Activated CD8-positive, alpha-beta memory T cell treated with anti-CD3 and anti-CD28 coated beads, Interleukin-2, amount 10 ng/mL, durations not matched to agents 7 days and 5 days (primary cell): ENCODE results near the gene TENT5C. TPM values are rescaled to one million over a fixed set of nuclear protein-coding genes. Genes with fewer than 3 reads are reported as not detected.

Experiments
- ATAC-seq: fragments of 150-1000 bp; cut with Tn5 transposase; one replicate; pipeline ENCODE4 v1.10.0; 2021; ENCODE audit warnings: moderate library complexity
- CTCF ChIA-PET: fragments of 350-600 bp; sonication (Branson Sonifier 250); formaldehyde crosslinking; loops from one replicate; lab custom pipeline; 2021; ENCODE audit warnings: antibody characterized with exemption; lab: Charles Lee
- DNase-seq: peaks from one replicate; pipeline ENCODE4 v3.0.0-alpha.2; 2020
- H3K27ac Mint-ChIP-seq: one replicate; pipeline ENCODE4 v1.8.0; 2021; ENCODE audit warnings: mild to moderate bottlenecking, mixed read lengths
- H3K27me3 Mint-ChIP-seq: one replicate; pipeline ENCODE4 v1.8.0; 2021; ENCODE audit warnings: mixed read lengths
- H3K36me3 Mint-ChIP-seq: one replicate; pipeline ENCODE4 v1.8.0; 2021; ENCODE audit warnings: mild to moderate bottlenecking, mixed read lengths
- H3K4me1 Mint-ChIP-seq: one replicate; pipeline ENCODE4 v1.8.0; 2021; ENCODE audit warnings: mixed read lengths
- H3K4me3 Mint-ChIP-seq: one replicate; pipeline ENCODE4 v1.8.0; 2021; ENCODE audit warnings: mild to moderate bottlenecking, moderate library complexity, mixed read lengths
- H3K9me3 Mint-ChIP-seq: one replicate; pipeline ENCODE4 v1.8.0; 2022; ENCODE audit warnings: low read depth, mixed read lengths
- total RNA-seq, 2 experiments: library from RNA; stranded (reverse); gene quantifications; one replicate each; pipeline ENCODE4 v1.2.3, GENCODE V29; 2021

Gene TENT5C
- total RNA-seq, 2 experiments from 2014 or later: 41.6 to 50.3 TPM

GRCh38 chr1:117577191-117577885, 28.5 kb upstream of the TENT5C start:
- peaks cover 13% of the 10 kb centered on the region for H3K4me1 Mint-ChIP-seq
- no peak overlapping the region for H3K27ac Mint-ChIP-seq
- no peak overlapping the region for H3K4me3 Mint-ChIP-seq
- no peaks in the 10 kb centered on the region for H3K27me3 Mint-ChIP-seq
- no peak for ATAC-seq
- H3K36me3 Mint-ChIP-seq: no peaks in the 10 kb centered on the region
- no peaks in the 10 kb centered on the region for H3K9me3 Mint-ChIP-seq
- CTCF ChIA-PET: no interaction called here
- no peak for DNase-seq

- Mint-ChIP-seq H3K36me3 (no peaks in the 10 kb centered on the region), H3K4me1 (peaks cover 3% of the 10 kb centered on the region)
- CTCF ChIA-PET: interaction anchor here (0.7 kb wide), 1 partner anchor 49 kb away, joined by 3 read pairs; no protein-coding TSS in a partner anchor
Measured at GRCh38 chr1:117578466-117578865, 27.4 kb upstream of the TENT5C start.

GRCh38 chr1:117579221-117579906, 26.5 kb upstream of the TENT5C start:
- ATAC-seq: no peak

More at GRCh38 chr1:117578466-117578865, 27.4 kb upstream of the TENT5C start:
- ATAC-seq (no peak), DNase-seq (no peak)
- Mint-ChIP-seq H3K27me3 (no peaks in the 10 kb centered on the region), H3K9me3 (peaks cover 1% of the 10 kb centered on the region), H3K27ac (no peak overlapping the region), H3K4me3 (no peak overlapping the region)

GRCh38 chr1:117580436-117580835, 25.4 kb upstream of the TENT5C start:
- Mint-ChIP-seq H3K4me1 (no peaks in the 10 kb centered on the region), H3K27me3 (no peaks in the 10 kb centered on the region), H3K36me3 (no peaks in the 10 kb centered on the region), H3K4me3 (no peak overlapping the region), H3K9me3 (peaks cover 2% of the 10 kb centered on the region), H3K27ac (no peak overlapping the region)
- ATAC-seq (no peak), DNase-seq (no peak)
- CTCF ChIA-PET: interaction anchor here (1.0 to 1.4 kb wide), 4 partner anchors 15 to 174 kb away, joined by 3 to 4 read pairs (median 4); no protein-coding TSS in a partner anchor

More at GRCh38 chr1:117579221-117579906, 26.5 kb upstream of the TENT5C start:
- Mint-ChIP-seq H3K27ac (no peak overlapping the region), H3K9me3 (peaks cover 2% of the 10 kb centered on the region), H3K4me1 (no peaks in the 10 kb centered on the region), H3K36me3 (no peaks in the 10 kb centered on the region), H3K4me3 (no peak overlapping the region), H3K27me3 (no peaks in the 10 kb centered on the region)
- no peak for DNase-seq
- CTCF ChIA-PET: no interaction called here

- no peak overlapping the region for H3K4me3 Mint-ChIP-seq
- CTCF ChIA-PET: interaction anchor here (1.0 to 1.4 kb wide), 5 partner anchors 14 to 173 kb away, joined by 3 to 4 read pairs (median 3); no protein-coding TSS in a partner anchor
- H3K27me3 Mint-ChIP-seq: no peaks in the 10 kb centered on the region
- ATAC-seq (no peak), DNase-seq (no peak)
- peaks cover 2% of the 10 kb centered on the region for H3K9me3 Mint-ChIP-seq
- no peak overlapping the region for H3K27ac Mint-ChIP-seq
- H3K36me3 Mint-ChIP-seq: no peaks in the 10 kb centered on the region
- H3K4me1 Mint-ChIP-seq: no peaks in the 10 kb centered on the region
Measured at GRCh38 chr1:117580882-117581281, 25.0 kb upstream of the TENT5C start.

- CTCF ChIA-PET: interaction anchor here (1.1 to 1.4 kb wide), 3 partner anchors 14 to 173 kb away, joined by 3 to 4 read pairs (median 3); no protein-coding TSS in a partner anchor
- Mint-ChIP-seq H3K4me3 (no peak overlapping the region), H3K27me3 (no peaks in the 10 kb centered on the region), H3K9me3 (peaks cover 2% of the 10 kb centered on the region), H3K36me3 (no peaks in the 10 kb centered on the region), H3K27ac (no peak overlapping the region), H3K4me1 (no peaks in the 10 kb centered on the region)
- ATAC-seq: no peak
- no peak for DNase-seq
Measured at GRCh38 chr1:117581391-117581943, 24.4 kb upstream of the TENT5C start.

- Mint-ChIP-seq H3K4me3 (no peak overlapping the region), H3K4me1 (peaks cover 3% of the 10 kb centered on the region), H3K9me3 (peaks cover 2% of the 10 kb centered on the region), H3K27ac (no peak overlapping the region), H3K27me3 (no peaks in the 10 kb centered on the region), H3K36me3 (no peaks in the 10 kb centered on the region)
- CTCF ChIA-PET: interaction anchor here (0.8 kb wide), 1 partner anchor 12 kb away, joined by 4 read pairs; no protein-coding TSS in a partner anchor
- DNase-seq: no peak
- ATAC-seq: no peak
Measured at GRCh38 chr1:117582451-117582850, 23.4 kb upstream of the TENT5C start.

GRCh38 chr1:117583247-117583646, 22.6 kb upstream of the TENT5C start:
- no peak for ATAC-seq
- no peak for DNase-seq
- Mint-ChIP-seq H3K27me3 (no peaks in the 10 kb centered on the region), H3K4me3 (no peak overlapping the region), H3K36me3 (no peaks in the 10 kb centered on the region), H3K4me1 (peaks cover 3% of the 10 kb centered on the region), H3K27ac (no peak overlapping the region), H3K9me3 (peaks cover 2% of the 10 kb centered on the region)
- CTCF ChIA-PET: no interaction called here

GRCh38 chr1:117584181-117584580, 21.7 kb upstream of the TENT5C start:
- Mint-ChIP-seq H3K27me3 (peaks cover 2% of the 10 kb centered on the region), H3K27ac (no peak overlapping the region), H3K36me3 (no peaks in the 10 kb centered on the region), H3K4me3 (no peak overlapping the region), H3K4me1 (peaks cover 3% of the 10 kb centered on the region), H3K9me3 (peaks cover 2% of the 10 kb centered on the region)
- ATAC-seq (no peak), DNase-seq (no peak)
- CTCF ChIA-PET: no interaction called here

- H3K4me3 Mint-ChIP-seq: no peak overlapping the region
- no peak overlapping the region for H3K27ac Mint-ChIP-seq
- DNase-seq (no peak), ATAC-seq (no peak)
- no peaks in the 10 kb centered on the region for H3K36me3 Mint-ChIP-seq
- H3K4me1 Mint-ChIP-seq: peaks cover 3% of the 10 kb centered on the region
- H3K9me3 Mint-ChIP-seq: peaks cover 2% of the 10 kb centered on the region
- CTCF ChIA-PET: no interaction called here
- peaks cover 2% of the 10 kb centered on the region for H3K27me3 Mint-ChIP-seq
Measured at GRCh38 chr1:117585086-117585485, 20.8 kb upstream of the TENT5C start.

- H3K36me3 Mint-ChIP-seq: no peaks in the 10 kb centered on the region
- H3K4me1 Mint-ChIP-seq: peaks cover 11% of the 10 kb centered on the region
- CTCF ChIA-PET: no interaction called here
Measured at GRCh38 chr1:117586337-117586736, 19.5 kb upstream of the TENT5C start.

GRCh38 chr1:117586747-117587498, 18.9 kb upstream of the TENT5C start:
- H3K9me3 Mint-ChIP-seq: peaks cover 2% of the 10 kb centered on the region
- peaks cover 11% of the 10 kb centered on the region for H3K4me1 Mint-ChIP-seq
- DNase-seq (no peak), ATAC-seq (no peak)
- H3K36me3 Mint-ChIP-seq: no peaks in the 10 kb centered on the region
- no peak overlapping the region for H3K27ac Mint-ChIP-seq
- peaks cover 2% of the 10 kb centered on the region for H3K27me3 Mint-ChIP-seq
- H3K4me3 Mint-ChIP-seq: no peak overlapping the region
- CTCF ChIA-PET: no interaction called here

More at GRCh38 chr1:117586337-117586736, 19.5 kb upstream of the TENT5C start:
- Mint-ChIP-seq H3K4me3 (no peak overlapping the region), H3K9me3 (peaks cover 2% of the 10 kb centered on the region), H3K27ac (no peak overlapping the region), H3K27me3 (peaks cover 2% of the 10 kb centered on the region)
- DNase-seq (no peak), ATAC-seq (no peak)
